HG02870 (cell line): ENCODE measurements around the gene SPNS2.

Experiments
- ATAC-seq: cut with Tn5 transposase; IDR thresholded peaks from one replicate; pipeline ENCODE4 v1.9.1; 2021; ENCODE audit warnings: mild to moderate bottlenecking, moderate library complexity; ENCODE audit not compliant: unreplicated experiment

The SPNS2 gene

GRCh38 chr17:4520060-4520893 lies 21.6 kb downstream of the SPNS2 start:
- no peak for ATAC-seq

GRCh38 chr17:4520894-4521600 lies 22.4 kb downstream of the SPNS2 start:
- ATAC-seq, result no peak

- ATAC-seq, result no peak
These were observed 24.0 kb downstream of the SPNS2 start for GRCh38 chr17:4522661-4523060.

GRCh38 chr17:4523946-4524345 lies 25.3 kb downstream of the SPNS2 start:
- ATAC-seq, result no peak

- ATAC-seq, result no peak
These were observed 27.2 kb downstream of the SPNS2 start for GRCh38 chr17:4525691-4526397.

GRCh38 chr17:4527134-4527533 lies 28.5 kb downstream of the SPNS2 start:
- no peak for ATAC-seq

- no peak for ATAC-seq
These were observed 29.0 kb downstream of the SPNS2 start for GRCh38 chr17:4527566-4528125.

- ATAC-seq, result no peak
These were observed 31.0 kb downstream of the SPNS2 start for GRCh38 chr17:4529533-4530152.

- no peak for ATAC-seq
These were observed 32.4 kb downstream of the SPNS2 start for GRCh38 chr17:4530799-4531730.

GRCh38 chr17:4531988-4532736 lies 33.5 kb downstream of the SPNS2 start:
- ATAC-seq, result no peak

- ATAC-seq, result no peak
These were observed 34.3 kb downstream of the SPNS2 start for GRCh38 chr17:4532860-4533522.

- ATAC-seq, result no peak
These were observed 35.1 kb downstream of the SPNS2 start for GRCh38 chr17:4533523-4534504.

- ATAC-seq, result no peak
These were observed 35.8 kb downstream of the SPNS2 start for GRCh38 chr17:4534515-4534914.

- no peak for ATAC-seq
These were observed 36.4 kb downstream of the SPNS2 start for GRCh38 chr17:4534928-4535666.

GRCh38 chr17:4535667-4536258 lies 37.1 kb downstream of the SPNS2 start:
- ATAC-seq, result no peak

- ATAC-seq, result no peak
These were observed 37.6 kb downstream of the SPNS2 start for GRCh38 chr17:4536259-4536741.
